Fibroblast of lung (primary cell): ENCODE data around the gene PSMG3.

Experiments
- EZH2 ChIP-seq: IDR thresholded peaks from 2 replicates; pipeline ENCODE4 v1.5.1; 2012; ENCODE audit warnings: low read length, control low read depth, mild to moderate bottlenecking; ENCODE audit errors: missing control alignments
- TF ChIP-seq, protein P1 (sequence below), 2 donors: IDR thresholded peaks in 1 of 2; conservative IDR thresholded peaks in 1 of 2; 1 replicate in 1 of 2; 2 replicates in 1 of 2; pipeline ENCODE4 v1.5.1; 2011 to 2012; ENCODE audit warnings: low read length in 2 of 2, control low read depth in 1 of 2, inconsistent platforms in 1 of 2, low read depth in 1 of 2, mild to moderate bottlenecking in 1 of 2

- TF ChIP-seq EZH2: no peak
- TF ChIP-seq, protein P1, sequence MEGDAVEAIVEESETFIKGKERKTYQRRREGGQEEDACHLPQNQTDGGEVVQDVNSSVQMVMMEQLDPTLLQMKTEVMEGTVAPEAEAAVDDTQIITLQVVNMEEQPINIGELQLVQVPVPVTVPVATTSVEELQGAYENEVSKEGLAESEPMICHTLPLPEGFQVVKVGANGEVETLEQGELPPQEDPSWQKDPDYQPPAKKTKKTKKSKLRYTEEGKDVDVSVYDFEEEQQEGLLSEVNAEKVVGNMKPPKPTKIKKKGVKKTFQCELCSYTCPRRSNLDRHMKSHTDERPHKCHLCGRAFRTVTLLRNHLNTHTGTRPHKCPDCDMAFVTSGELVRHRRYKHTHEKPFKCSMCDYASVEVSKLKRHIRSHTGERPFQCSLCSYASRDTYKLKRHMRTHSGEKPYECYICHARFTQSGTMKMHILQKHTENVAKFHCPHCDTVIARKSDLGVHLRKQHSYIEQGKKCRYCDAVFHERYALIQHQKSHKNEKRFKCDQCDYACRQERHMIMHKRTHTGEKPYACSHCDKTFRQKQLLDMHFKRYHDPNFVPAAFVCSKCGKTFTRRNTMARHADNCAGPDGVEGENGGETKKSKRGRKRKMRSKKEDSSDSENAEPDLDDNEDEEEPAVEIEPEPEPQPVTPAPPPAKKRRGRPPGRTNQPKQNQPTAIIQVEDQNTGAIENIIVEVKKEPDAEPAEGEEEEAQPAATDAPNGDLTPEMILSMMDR (conservative IDR thresholded peaks at IDR 0.05 in 1 of 2, IDR thresholded peaks at IDR 0.05 in 1 of 2; ENCODE audit: low read depth in 1 of 2, low read length in 2 of 2): no peak
Measured at GRCh38 chr7:1531263-1531978, 38.4 kb downstream of the PSMG3 start.
